PC-9 (cell line): ENCODE measurements around the gene DRGX.

Experiments used
- EZH2 ChIP-seq: fragments of 200-600 bp; sonication (generic); IDR thresholded peaks from 2 replicates; pipeline ENCODE4 v1.8.0; 2017; ENCODE audit warnings: antibody characterized with exemption, low read depth
- TF ChIP-seq, protein P1 (sequence below): fragments of 200-600 bp; sonication (generic); conservative IDR thresholded peaks from 2 replicates; pipeline ENCODE4 v1.6.1; 2017; ENCODE audit warnings: mixed run types, antibody characterized with exemption, mild to moderate bottlenecking, moderate library complexity

DNA sequence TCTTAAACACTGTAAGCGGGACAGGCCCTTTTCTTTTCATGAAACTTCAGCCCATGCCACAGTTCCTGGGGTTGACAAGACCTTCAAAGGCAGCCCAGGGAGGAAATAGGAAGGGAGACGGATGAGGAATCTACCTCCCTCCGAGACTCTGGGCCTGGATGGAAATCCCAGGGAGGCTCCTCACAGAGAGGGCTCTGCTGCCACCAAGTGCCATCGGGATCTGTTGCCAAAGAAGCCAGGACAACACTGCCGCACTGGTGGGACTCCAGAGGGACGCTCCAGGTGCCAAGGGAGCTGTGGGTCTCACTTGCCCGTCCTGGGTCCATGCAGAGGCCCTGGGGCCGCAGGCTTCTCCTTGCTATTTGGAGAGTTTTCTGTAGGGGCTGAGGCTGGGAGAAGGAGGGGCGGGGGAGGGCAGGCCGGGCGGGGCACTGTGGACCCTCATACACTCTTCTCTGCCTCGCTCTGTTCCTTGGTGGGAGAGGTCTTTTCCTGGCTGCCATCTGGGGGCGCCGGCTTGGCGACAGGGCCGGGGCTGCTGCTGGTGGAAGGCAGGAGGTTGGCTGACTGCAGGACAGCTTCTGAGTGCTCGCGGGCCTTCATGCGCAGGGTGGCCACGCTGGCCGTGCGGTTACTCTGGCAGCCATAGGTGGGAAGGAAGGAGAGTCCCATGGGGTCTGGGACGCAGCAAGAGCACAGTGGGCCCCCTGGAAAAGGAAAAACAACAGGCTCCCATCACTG is 30.0 kb downstream of the DRGX start:
- TF ChIP-seq, protein P1, sequence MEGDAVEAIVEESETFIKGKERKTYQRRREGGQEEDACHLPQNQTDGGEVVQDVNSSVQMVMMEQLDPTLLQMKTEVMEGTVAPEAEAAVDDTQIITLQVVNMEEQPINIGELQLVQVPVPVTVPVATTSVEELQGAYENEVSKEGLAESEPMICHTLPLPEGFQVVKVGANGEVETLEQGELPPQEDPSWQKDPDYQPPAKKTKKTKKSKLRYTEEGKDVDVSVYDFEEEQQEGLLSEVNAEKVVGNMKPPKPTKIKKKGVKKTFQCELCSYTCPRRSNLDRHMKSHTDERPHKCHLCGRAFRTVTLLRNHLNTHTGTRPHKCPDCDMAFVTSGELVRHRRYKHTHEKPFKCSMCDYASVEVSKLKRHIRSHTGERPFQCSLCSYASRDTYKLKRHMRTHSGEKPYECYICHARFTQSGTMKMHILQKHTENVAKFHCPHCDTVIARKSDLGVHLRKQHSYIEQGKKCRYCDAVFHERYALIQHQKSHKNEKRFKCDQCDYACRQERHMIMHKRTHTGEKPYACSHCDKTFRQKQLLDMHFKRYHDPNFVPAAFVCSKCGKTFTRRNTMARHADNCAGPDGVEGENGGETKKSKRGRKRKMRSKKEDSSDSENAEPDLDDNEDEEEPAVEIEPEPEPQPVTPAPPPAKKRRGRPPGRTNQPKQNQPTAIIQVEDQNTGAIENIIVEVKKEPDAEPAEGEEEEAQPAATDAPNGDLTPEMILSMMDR: no peak
- no peak for TF ChIP-seq EZH2
